ENCODE data around the gene STT3A.

Gene STT3A

GRCh38 chr11:125592305-125593113 lies at the start of gene STT3A:
Gene STT3A, plus strand, starts transcription at chr11:125592852. Its CDS starts 3,064 bp downstream, at chr11:125595916.
- Histone ChIP-seq H3K9me3 (ENCODE audit: insufficient read depth, low read length) (no peaks in the 10 kb centered on the region), H4K20me1 (ENCODE audit: insufficient read depth, low read length) (peaks cover 15% of the 10 kb centered on the region), H3K9ac (ENCODE audit: low read length) (peak within 1 kb of the TSS; percentile 99), H3K4me2 (ENCODE audit: low read length) (peak within 1 kb of the TSS; percentile 94), H3K27ac (ENCODE audit: low read length) (peak within 1 kb of the TSS; percentile 91), H3K79me2 (ENCODE audit: low read length) (peaks cover 59% of the 10 kb centered on the region), H2AFZ (ENCODE audit: low read depth, low read length) (peak within 1 kb of the TSS; percentile 18; the same call in 1 of the 2 replicates), H3K27me3 (ENCODE audit: low read depth, low read length) (no peaks in the 10 kb centered on the region), H3K36me3 (replicated peaks; ENCODE audit: low read depth, low read length) (peaks cover 24% of the 10 kb centered on the region), H3K4me1 (ENCODE audit: low read length) (peaks cover 47% of the 10 kb centered on the region), H3K4me3 (ENCODE audit: low read length) (peak within 1 kb of the TSS; percentile 94)
- TF ChIP-seq EZH2phosphoT487 (IDR thresholded peaks at IDR 0.05; ENCODE audit: low read depth) (no peak), CTCF (IDR thresholded peaks at IDR 0.05; ENCODE audit: low read depth, low read length) (no peak)

GRCh38 chr11:125550780-125551179 lies 41.9 kb upstream of the STT3A start:
- Histone ChIP-seq H3K4me3 (ENCODE audit: low read length) (no peak overlapping the region), H3K4me2 (ENCODE audit: low read length) (no peak overlapping the region), H4K20me1 (ENCODE audit: insufficient read depth, low read length) (no peaks in the 10 kb centered on the region), H3K36me3 (replicated peaks; ENCODE audit: low read depth, low read length) (no peaks in the 10 kb centered on the region), H2AFZ (ENCODE audit: low read depth, low read length) (no peak overlapping the region), H3K9me3 (ENCODE audit: insufficient read depth, low read length) (no peaks in the 10 kb centered on the region), H3K4me1 (ENCODE audit: low read length) (no peaks in the 10 kb centered on the region), H3K9ac (ENCODE audit: low read length) (no peak overlapping the region), H3K27me3 (ENCODE audit: low read depth, low read length) (no peaks in the 10 kb centered on the region), H3K27ac (ENCODE audit: low read length) (no peak overlapping the region), H3K79me2 (ENCODE audit: low read length) (no peaks in the 10 kb centered on the region)
- TF ChIP-seq CTCF (IDR thresholded peaks at IDR 0.05; ENCODE audit: low read depth, low read length) (no peak), EZH2phosphoT487 (IDR thresholded peaks at IDR 0.05; ENCODE audit: low read depth) (no peak)

DNA sequence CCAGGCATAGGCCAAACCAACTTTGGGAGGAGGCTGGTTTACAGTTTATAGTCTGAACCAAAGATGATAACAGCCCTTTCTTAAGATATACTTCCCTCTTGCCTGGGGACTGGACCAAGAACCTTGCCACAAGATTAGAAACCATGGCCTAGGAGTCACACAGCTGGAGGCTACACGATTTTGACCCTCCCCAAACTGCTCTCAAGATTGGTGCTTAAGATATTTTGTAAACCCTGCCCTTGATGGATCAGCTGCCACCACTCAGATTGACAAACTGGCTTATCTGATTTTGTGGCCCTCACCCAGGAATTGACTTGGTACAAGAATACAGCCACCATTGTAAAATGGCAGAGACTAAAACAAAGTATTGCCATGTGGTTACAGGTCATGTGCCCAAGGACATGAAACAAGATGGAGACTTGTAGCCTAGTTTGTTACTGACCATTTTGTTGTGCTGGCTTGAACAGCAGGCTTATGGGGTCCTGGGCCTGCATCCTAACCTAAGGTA lies 40.8 kb upstream of the STT3A start:
- Histone ChIP-seq H3K27me3 (ENCODE audit: low read depth, low read length) (no peaks in the 10 kb centered on the region), H2AFZ (ENCODE audit: low read depth, low read length) (no peak overlapping the region), H3K27ac (ENCODE audit: low read length) (no peak overlapping the region), H3K4me1 (ENCODE audit: low read length) (no peaks in the 10 kb centered on the region), H4K20me1 (ENCODE audit: insufficient read depth, low read length) (no peaks in the 10 kb centered on the region), H3K9ac (ENCODE audit: low read length) (no peak overlapping the region), H3K4me2 (ENCODE audit: low read length) (no peak overlapping the region), H3K4me3 (ENCODE audit: low read length) (no peak overlapping the region), H3K9me3 (ENCODE audit: insufficient read depth, low read length) (no peaks in the 10 kb centered on the region), H3K36me3 (replicated peaks; ENCODE audit: low read depth, low read length) (no peaks in the 10 kb centered on the region), H3K79me2 (ENCODE audit: low read length) (no peaks in the 10 kb centered on the region)
- TF ChIP-seq EZH2phosphoT487 (IDR thresholded peaks at IDR 0.05; ENCODE audit: low read depth) (no peak), CTCF (IDR thresholded peaks at IDR 0.05; ENCODE audit: low read depth, low read length) (no peak)

GRCh38 chr11:125552927-125553326 lies 39.7 kb upstream of the STT3A start:
- TF ChIP-seq CTCF (IDR thresholded peaks at IDR 0.05; ENCODE audit: low read depth, low read length) (no peak), EZH2phosphoT487 (IDR thresholded peaks at IDR 0.05; ENCODE audit: low read depth) (no peak)
- Histone ChIP-seq H3K27ac (ENCODE audit: low read length) (no peak overlapping the region), H3K9me3 (ENCODE audit: insufficient read depth, low read length) (no peaks in the 10 kb centered on the region), H4K20me1 (ENCODE audit: insufficient read depth, low read length) (no peaks in the 10 kb centered on the region), H3K4me1 (ENCODE audit: low read length) (no peaks in the 10 kb centered on the region), H2AFZ (ENCODE audit: low read depth, low read length) (no peak overlapping the region), H3K4me3 (ENCODE audit: low read length) (no peak overlapping the region), H3K4me2 (ENCODE audit: low read length) (no peak overlapping the region), H3K27me3 (ENCODE audit: low read depth, low read length) (no peaks in the 10 kb centered on the region), H3K9ac (ENCODE audit: low read length) (no peak overlapping the region), H3K79me2 (ENCODE audit: low read length) (no peaks in the 10 kb centered on the region), H3K36me3 (replicated peaks; ENCODE audit: low read depth, low read length) (no peaks in the 10 kb centered on the region)
